ENCODE data around the gene TIFAB. TPM values are rescaled to one million over a fixed set of nuclear protein-coding genes. Genes with fewer than 3 reads are reported as not detected.

Gene TIFAB
- total RNA-seq, 1 donor from 2014 or later: 0.20 TPM

DNA sequence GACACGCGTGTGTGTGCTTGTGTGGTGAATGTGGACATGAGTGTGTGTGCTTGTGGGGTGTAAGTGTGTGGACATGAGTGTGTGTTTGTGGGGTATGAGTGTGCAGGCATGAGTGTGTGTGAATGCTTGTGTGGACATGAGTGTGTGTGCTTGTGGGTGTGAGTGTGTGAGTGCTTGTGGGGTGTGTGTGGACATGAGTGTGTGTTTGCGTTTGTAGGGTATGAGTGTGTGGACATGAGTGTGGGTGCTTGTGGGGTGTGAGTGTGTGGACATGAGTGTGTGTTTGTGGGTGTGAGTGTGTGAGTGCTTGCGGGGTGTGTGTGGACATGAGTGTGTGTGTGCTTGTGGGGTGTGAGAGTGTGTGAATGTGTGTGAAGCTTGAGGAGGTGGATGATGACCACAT lies 29.8 kb upstream of the TIFAB start:
- no peak for DNase-seq

DNA sequence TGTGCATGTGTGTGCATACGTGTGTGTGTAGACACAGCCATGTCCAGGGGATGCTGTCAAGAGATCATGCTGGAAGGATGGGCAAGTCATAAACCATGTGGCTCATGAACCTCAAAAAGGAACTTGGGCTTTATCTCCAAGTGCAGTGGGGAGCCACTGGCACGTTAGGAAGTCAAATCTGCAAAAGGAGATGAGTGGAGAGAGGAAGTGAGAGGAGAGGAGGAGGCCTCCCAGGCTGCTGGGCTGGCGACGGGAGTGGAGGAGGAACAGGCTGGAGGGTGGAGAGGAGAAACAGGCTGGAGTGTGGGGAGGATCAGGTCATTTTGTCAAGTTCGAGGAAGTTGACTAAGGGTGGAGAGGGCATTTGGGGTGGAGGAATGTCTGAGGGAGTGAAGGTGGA lies 29.2 kb upstream of the TIFAB start:
- no peak for DNase-seq

DNA sequence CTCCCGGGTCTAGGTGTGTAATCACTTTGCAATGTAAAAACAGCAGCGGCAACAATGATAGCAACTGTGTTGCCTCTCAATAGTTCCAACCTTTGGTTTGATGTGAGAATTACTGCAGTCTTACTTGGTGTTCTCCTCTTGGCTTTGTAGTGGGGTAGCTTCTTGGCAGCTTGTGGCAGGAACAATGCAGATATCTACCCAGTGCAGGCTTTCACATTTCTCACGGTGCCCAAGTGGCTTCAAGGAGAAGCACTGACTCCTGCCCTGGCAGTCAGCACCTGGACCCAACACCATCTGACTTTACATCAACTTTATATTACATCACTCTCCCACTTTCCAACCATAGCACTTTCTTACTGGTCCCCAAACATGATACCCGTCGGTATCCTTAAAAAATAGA lies 28.4 kb upstream of the TIFAB start:
- no peak for DNase-seq

DNA sequence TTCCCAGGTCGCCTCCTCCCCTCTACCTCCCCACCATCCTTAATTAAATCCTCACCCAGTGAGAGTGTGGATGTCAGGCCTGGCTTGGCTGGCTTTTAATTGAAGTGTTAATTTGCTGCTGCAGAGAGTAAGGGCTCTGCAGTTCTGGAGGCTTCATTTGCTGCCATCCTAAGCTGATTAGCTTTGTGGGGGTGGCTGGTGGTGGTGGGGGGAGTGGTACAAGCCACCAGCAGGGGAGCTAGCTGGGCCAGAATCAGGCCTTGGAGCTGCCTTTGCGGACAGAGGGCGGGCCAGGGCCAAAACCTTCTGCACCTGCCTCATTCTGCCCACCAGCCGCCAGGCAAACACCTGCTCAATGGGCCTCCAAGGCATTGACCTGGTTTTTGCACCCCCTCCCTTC lies 26.8 kb upstream of the TIFAB start:
- no peak for DNase-seq

DNA sequence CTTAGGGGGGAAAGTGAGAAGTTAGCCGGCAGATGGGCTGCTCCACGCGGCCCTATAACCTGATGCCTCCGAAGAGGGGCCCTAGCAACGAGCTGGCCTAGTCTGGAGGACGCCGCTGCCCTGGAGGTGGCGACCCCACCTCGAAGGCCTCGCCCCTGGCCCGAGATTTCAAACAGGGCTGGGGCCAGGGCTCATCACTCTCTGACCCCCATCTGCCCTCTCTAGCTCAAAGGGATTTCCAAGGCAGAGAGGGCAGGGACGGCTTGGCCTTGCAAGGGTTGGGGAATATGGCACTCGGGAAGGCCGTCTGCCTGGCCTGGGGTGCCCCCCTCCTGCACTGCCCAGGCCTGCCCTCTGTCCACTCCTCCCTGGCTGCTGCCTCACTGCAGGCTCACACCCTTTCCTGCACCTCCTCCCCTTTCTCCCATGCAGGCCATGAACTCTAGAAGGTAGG lies 25.5 kb upstream of the TIFAB start:
- DNase-seq: no peak

DNA sequence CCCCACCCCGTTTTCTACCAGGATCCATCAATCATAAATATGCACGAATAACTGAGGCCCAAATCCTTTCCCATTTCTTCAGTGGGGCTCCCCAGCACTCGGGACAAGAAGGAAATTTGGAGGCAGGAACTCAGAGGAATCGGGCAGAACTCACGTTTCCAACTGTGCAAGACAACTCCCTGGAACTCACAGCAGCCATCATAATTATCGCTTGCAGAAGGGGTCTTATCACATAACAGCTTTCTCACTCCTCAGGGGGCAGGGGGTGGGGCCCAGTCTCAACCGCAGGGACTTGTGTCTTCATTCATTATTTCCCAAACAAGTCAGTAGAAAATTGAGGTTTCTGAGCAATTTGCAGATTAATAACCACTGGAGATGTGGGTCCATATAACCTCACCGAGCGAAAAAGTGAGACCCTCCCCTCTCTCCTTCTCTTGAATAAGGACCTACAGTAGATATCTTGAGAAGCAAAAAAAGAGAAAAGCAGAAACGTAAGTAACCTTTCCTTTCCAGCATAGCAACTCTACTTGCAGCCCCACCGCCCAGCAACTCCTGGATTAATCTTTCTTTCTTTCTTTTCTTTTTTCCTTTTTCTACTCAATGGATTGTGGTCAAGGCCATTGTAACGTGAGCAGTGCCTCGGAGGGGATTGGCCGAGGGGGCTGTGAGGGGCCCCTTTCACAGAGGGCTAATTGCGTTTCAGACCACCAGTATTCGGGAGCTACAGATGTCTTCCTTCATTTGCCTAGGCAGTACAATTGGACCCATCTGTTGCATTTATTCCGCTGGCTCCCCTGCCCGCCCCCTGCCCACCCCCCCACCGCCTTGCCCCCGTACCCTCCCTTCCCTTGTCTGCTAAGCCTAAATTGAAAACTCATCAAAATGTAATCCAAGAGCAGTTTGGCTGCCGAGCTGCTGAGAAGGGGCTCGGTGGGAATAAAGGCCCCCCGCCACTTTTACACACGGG lies 24.7 kb upstream of the TIFAB start:
- no peak for DNase-seq

DNA sequence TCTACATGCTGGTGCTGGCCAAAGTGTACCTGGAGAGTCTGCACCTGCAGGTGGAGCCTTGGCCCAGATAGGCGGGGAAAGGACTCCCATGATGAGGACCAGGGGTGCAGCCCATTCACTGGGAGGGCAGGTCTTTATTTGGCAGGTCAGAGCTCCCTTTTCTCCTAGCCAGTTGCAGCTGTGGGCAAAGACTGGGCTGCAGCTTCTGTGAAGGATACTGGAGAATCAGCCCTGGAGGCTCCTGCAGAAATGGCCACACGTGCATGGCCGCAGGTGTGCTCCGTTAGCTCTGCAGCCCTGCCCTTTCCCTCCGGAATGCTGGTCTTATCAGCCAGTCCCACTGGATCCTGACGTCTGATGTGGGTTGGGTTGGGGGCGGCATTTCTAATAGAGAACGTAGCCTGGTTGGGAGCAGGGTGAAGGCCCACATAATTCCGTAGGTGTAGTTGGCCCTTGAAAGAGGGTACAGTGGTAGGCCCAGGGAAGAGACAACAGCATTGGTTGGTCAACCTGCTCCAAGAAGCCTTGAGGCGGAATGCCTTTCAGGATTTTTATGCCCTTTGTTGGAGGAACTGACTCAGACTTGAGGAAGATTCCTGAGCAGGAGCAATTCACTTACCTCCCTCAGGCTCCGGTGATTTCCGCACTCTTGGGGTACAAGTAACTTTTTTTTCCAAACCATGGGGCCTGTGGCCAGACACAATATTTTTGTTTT lies 22.0 kb upstream of the TIFAB start:
- no peak for DNase-seq

DNA sequence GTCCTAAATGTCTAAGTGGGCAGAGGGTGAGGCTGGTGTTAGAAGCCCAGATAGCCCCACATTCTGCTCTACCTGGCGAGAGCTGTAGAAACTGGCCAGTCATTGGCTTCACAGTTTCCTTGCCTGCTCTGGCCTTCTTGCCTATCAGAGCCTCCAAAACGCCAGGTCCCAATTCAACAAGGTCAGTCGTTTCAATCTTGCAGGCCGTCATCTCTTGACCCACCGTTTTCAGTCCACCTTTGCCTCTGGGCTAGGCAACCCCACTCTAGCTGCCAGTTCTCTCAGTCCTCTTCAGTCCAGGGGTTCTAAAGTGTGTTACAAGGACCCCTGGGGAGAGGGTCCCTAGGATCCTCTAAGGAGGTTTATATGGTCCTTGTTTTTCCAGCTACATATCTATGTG lies 20.0 kb upstream of the TIFAB start:
- DNase-seq: no peak

DNA sequence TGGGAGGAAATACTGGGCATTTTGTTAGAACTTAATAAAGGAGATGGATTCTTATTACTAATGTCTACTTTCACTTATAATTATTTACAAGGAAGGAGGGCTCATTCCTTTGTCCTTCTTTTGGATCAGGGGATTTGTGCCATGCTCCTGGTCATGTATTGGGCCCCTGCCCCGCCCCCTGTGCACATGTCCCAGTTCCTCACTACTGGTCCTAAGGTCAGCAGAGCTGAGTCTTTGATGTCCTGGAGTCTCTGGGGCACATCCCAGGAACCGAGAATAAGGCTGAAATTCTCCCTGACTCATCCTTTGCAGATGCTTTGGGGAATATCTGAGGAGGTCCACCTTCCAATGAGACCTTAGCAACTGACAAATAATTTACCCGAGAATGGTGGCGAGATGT lies 19.6 kb upstream of the TIFAB start:
- DNase-seq: no peak

DNA sequence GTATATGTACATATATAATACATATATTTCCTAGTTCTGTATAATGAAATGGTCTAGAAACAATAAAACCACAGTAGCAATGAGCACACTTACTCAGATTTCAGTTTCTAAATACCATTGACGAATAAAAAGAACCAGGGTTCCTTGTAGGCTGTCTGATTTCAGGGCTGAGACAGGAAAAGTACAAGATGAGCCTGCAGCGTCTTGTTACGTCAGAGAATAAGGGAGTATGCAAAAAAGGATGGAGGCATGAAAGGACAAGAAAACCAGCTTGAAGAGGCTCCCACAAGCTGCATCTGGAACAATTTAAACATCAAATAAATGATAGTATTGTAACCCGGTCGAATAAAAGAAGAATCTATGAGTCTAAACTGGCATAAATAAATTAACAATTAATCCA lies 17.8 kb upstream of the TIFAB start:
- DNase-seq: no peak

DNA sequence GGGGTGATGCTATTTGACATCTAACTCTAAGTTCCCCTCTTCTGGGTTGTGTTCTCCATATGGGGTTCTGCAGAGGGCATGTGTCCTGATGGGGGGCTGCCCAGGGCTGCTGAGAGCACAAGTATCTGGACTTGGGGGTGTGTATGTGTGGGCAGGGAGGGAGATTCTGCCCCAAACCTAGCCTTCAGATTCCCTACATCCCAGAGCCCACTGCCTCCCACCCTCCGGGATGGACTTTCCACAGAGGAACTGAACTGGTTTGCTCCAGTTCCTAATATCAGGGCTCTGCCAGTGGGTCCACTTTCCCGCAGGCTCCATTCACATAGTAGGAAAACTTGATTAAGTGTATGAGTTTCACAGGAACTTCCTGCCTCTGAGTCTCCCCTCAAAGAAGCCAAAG lies 16.4 kb upstream of the TIFAB start:
- no peak for DNase-seq

DNA sequence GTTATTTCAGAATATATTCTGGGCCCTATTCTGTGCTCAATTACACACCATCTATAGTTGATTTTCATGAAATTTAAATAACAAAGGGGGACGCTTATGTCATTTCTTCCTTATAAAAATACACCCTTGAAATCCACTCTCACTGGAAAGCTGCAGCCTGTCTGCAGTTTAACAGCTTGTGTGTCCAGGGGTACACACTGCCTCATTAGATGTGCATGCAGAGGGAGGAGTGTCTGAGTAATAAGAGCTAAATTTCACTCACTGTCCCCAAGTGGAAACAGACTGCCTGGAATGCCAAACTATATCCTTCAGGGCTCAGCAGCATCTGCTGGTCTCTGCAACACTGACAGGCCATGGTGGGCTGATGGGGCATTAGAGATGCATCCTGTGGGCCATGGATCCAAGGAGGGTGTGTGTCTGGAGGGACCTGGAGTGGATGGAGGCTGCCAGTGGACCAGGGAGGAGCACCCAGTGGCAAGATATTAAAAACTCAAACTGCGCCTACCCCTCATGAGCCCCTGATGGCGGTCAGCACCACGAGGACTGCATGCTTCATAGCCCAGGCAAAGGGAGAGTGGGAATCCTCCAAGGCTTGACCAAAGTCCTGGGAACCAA lies 15.8 kb upstream of the TIFAB start:
- DNase-seq: no peak

DNA sequence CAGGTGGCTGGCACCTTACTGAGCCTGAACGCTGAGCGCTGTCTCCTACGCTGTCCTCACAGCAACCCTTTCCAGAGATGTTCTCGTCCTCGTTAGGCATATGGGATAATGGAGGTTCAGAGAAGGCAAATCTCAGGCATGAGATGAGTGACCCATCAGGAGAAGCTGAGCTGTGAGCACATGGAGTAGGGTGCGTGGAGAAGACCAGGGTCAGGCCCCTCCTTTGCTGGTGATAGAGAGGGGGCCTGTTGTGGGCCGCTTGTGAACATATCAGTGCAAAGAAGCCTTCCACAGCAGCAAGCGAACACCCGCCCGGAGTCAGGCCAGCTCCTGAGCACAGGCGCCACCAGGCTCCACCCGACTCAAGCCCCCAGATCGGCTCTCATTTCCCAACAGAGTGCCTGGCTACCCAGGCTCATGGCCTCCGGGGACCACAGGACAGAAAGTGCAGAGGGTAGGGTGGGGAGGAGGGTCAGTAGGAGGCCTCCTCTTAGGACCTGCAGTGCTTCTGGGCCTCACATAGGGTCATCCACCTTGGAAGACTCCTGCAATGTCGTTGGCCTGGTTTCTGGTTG lies 15.0 kb upstream of the TIFAB start:
- DNase-seq: no peak

DNA sequence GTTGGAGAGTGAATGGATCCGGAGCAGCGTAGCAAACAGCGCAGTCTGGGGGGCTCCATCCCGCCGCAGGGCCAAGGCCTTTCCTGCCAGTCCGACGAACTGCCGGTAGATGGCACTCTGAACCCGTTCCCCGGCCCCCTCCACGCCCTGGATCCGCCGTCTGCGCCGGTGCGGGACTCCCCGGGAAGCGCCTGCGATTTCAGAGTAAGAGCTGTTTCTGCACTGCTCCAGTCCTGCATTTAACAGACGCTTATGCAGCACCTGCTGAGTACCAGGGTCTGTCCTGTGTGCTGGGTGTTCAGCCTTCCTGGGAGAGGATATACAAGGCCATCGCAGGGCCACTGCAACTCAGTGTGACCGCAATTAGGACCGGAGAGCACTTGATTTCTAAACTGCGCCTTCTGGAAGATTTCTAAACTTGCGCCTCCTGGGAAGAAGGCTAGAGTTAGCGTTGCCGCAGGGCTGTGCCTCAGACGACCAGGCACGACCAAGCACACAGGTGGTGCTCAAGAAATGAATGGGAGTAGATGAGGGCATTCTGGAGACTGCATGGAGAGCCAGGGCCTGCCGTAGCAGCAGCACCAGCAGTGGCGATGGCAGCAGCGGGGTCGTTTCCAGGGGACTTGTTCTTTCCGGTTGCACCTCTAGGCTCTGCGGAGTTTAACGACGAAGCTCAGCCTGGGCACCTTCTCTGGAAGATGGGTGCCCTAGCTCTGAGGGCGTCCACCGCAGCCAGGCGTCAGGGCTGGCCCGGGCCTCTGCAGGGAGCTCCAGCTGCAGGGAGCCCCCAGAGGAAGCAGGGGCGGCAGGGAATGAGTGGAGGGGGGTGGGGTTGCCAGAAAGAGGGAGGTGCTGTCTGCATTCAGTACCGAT lies 14.3 kb upstream of the TIFAB start:
- peak; percentile 67 for DNase-seq

DNA sequence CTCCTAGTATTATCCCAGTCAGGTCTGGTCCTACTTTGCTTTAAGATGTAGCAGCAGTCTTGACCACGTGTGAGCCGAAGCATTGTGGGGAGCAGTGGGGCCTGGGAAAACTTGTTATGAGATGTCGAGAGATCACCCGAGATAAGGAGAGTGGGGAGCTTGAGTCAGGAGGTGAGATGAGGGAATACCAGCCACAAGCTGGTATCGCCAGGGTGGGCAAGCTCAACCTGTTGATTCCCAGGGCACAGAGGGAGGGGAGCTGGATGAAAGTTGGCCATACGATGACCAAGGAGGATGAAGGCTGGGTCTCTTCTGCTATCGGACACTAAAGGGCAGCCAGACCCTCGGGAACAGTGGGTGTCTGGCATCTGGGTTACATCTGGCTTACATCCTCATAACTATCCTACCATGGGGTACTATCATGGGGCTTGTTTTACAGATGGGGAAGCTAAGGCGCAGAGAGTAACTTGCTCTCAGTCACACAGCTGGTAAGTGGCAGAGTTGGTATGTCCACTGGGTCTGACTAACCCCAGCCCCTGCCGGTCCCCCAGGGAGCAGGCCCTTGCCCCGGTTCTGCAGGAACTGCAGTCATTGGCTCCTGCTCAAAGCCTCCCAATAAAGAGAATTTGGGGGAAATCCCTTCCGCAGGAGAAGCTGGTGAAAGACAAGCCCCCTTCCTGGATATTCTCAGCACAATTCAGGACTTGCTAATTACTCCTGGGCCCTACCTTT lies 13.4 kb upstream of the TIFAB start:
- no peak for DNase-seq

DNA sequence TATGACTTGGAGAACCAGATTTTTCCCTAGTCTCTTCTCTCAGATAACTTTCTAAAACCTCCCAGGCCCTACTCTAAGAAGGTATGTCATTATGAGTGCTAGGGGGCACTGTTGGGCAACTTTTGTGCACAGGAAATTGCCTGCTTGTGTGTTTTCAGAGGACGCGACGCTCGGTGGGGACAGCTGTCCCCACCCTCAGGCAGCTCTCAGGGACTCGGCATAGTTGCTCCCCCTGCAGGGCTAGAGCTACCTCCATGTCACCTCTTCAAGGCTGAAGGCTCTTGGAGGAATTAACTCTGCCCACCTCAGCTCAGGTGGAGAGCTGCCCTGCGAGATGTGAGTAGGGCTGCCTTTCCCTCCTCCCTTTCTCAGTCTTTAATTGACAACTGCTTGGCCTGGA lies 10.2 kb upstream of the TIFAB start:
- no peak for DNase-seq

DNA sequence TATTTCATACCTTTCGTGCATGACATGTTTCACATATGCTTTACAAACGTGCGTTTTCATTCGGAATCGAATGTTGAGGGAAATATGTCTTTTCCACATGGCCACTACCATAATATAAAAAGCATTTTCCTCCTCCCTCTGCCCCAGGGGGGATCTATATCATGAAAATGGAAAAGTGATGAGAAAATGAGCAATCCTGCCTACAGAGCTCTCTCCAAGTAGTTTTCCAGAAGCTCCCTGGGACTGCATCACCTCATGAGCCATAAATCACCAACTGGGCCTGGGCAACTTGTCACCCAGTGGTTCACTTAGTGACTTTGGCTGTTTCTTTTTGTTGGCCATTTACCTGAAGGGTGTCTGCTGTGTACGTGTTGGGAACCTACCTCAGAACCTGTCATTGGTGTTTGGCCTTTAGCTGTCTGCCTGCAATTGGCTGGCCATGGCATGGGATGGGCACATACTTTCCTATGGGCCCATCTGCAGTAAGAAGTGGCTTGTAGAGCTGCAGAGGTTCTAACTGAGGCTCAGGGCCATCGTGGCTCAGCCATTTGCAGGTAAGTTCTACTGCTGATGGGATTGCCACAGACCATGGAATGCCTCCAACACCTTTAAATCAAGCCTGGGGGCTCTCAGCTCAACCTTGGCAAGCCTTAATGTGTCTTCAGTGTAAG lies 9.5 kb upstream of the TIFAB start:
- no peak for DNase-seq

DNA sequence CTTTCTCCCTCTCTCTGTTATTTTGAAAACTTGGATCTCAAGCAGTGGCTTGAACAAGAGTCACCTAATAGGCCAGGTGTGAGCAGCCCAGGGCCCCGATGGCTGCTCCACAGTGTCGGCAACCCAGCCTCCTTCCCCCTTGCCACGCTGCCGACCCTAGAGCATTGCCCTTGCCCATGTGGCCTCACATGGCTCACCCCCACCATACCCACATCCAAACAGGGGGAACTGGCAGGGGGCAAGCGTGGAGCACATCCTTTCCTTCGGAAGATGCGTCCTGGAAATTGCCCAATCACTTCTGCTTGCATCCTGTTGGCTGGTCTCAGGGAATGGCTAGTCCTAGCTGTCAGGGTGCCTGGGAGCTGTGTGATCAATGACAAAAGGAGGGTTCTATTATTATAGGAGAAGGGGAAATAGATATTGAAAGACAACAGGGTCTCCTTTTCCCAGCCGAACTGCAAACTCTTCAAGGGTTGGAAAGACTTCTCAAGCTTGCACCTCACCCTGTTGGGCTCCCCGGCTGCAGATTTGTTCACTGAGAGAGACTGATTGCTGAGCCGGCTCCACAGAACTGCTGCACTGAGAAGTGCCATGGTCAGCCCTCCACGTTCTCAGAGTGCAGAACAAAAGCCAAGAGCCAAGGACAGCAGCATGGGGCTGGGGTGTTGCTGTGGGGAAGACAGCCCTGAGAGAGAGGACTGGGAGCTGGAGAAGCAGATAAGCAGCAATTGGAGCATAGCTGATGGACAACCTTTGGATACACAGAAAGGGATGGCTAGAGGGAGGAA lies 8.3 kb upstream of the TIFAB start:
- DNase-seq: no peak

DNA sequence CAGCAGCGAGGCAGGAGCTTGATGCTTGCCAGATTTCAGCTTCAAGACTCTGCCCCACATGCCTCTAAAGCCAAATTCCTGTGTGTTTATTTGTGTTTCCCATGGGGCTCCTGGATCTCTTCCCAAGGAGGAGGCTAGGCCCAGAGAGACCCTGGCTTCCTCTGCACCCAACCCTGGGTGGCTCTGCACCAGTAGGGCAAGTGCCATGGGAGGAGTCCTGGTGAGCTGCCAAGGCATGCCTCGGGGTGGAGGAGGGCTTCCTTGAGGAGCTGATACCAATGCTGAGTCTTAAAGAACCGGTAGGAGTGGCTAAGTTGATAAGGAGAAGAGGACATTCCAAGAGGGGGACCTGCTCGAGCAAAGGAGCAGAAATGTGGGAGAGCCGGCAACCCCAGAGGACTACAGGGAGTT lies 6.8 kb upstream of the TIFAB start:
- no peak for DNase-seq

DNA sequence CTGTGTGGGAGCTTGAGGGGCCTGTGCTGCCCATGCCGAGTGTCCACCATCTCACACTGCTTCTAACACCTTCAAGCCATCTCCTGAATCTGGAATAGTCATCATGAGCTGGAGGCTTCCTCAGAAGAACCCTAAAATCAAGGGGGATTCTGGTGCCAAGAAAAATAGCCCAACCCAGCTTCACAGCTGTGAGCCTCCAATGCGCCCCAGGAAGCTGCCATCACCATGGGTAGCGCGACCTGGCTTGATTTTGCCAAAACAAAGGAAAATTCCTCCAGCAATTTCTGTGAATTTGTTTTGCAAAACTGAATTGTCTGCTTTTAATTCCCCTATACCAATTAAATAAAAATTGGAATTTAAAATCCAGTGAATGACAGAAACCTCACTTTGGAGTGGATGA lies 6.2 kb upstream of the TIFAB start:
- DNase-seq: no peak
